Measurements from ENCODE around the gene CAND2.
"Not testable (repeated sequence)": the region's sequence is repeated elsewhere in the genome, so short reads cannot be mapped to it uniquely, and the experiment has no call there.

CAND2 gene

GRCh38 chr3:12771236-12771635, 25.2 kb upstream of the CAND2 start:
- no peak for DNase-seq (ENCODE audit: low spot score)

- DNase-seq (ENCODE audit: low spot score): no peak
These were observed 24.0 kb upstream of the CAND2 start for GRCh38 chr3:12772462-12772861.

- no peak for DNase-seq (ENCODE audit: low spot score)
These were observed 23.3 kb upstream of the CAND2 start for GRCh38 chr3:12773030-12773709.

- peak; percentile 34 for DNase-seq (ENCODE audit: low spot score)
These were observed 22.8 kb upstream of the CAND2 start for GRCh38 chr3:12773710-12774086.

- DNase-seq (ENCODE audit: low spot score): no peak
These were observed 21.9 kb upstream of the CAND2 start for GRCh38 chr3:12774619-12775018.

GRCh38 chr3:12775226-12775625, 21.3 kb upstream of the CAND2 start:
- no peak for DNase-seq (ENCODE audit: low spot score)

GRCh38 chr3:12775970-12776369, 20.5 kb upstream of the CAND2 start:
- not testable (repeated sequence) for DNase-seq (ENCODE audit: low spot score)

GRCh38 chr3:12777171-12777570, 19.3 kb upstream of the CAND2 start:
- DNase-seq (ENCODE audit: low spot score): no peak

- no peak for DNase-seq (ENCODE audit: low spot score)
These were observed 15.7 kb upstream of the CAND2 start for GRCh38 chr3:12780751-12781150.

- no peak for DNase-seq (ENCODE audit: low spot score)
These were observed 14.2 kb upstream of the CAND2 start for GRCh38 chr3:12782172-12782815.

- no peak for DNase-seq (ENCODE audit: low spot score)
These were observed 11.4 kb upstream of the CAND2 start for GRCh38 chr3:12785096-12785495.

- not testable (repeated sequence) for DNase-seq (ENCODE audit: low spot score)
These were observed 9.1 kb upstream of the CAND2 start for GRCh38 chr3:12787346-12787745.

GRCh38 chr3:12787967-12788690, 8.4 kb upstream of the CAND2 start:
- DNase-seq (ENCODE audit: low spot score): not testable (repeated sequence)

GRCh38 chr3:12791430-12791829, 5.0 kb upstream of the CAND2 start:
- DNase-seq (ENCODE audit: low spot score): no peak

- no peak for DNase-seq (ENCODE audit: low spot score)
These were observed 2.8 kb upstream of the CAND2 start for GRCh38 chr3:12793701-12794100.

GRCh38 chr3:12797124-12797891, 828 bp downstream of the CAND2 start:
- no peak for DNase-seq (ENCODE audit: low spot score)

GRCh38 chr3:12797892-12798558, 1.5 kb downstream of the CAND2 start:
- no peak for DNase-seq (ENCODE audit: low spot score)

- no peak for DNase-seq (ENCODE audit: low spot score)
These were observed 2.2 kb downstream of the CAND2 start for GRCh38 chr3:12798559-12799179.

- DNase-seq (ENCODE audit: low spot score): no peak
These were observed 3.3 kb downstream of the CAND2 start for GRCh38 chr3:12799525-12800440.

- no peak for DNase-seq (ENCODE audit: low spot score)
These were observed 6.9 kb downstream of the CAND2 start for GRCh38 chr3:12803371-12803770.

Data from AG20443 (cell line).